Vagina (tissue), 2 donors: ENCODE data around the gene STX16. TPM values are rescaled to one million over a fixed set of nuclear protein-coding genes. Genes with fewer than 3 reads are reported as not detected.

Source experiments
- DNase-seq, 2 donors: peaks; one replicate each; pipeline ENCODE4 v3.0.0-alpha.2; 2017; ENCODE audit errors: extremely low spot score in 2 of 2
- H3K27ac ChIP-seq: fragments of 200-600 bp; sonication (generic); one replicate; pipeline ENCODE4 v1.5.1; 2019
- H3K27me3 ChIP-seq: fragments of 200-600 bp; sonication (generic); one replicate; pipeline ENCODE4 v1.5.1; 2019
- H3K36me3 ChIP-seq, 2 donors: fragments of 200-600 bp; sonication (generic); one replicate each; pipeline ENCODE4 v1.5.1; 2017 to 2019
- H3K4me1 ChIP-seq: fragments of 200-600 bp; sonication (generic); one replicate; pipeline ENCODE4 v1.5.1; 2019
- H3K4me3 ChIP-seq, 2 donors: fragments of 200-600 bp; sonication (generic); 1 replicate in 1 of 2; 2 replicates in 1 of 2; pipeline ENCODE4 v1.5.1; 2016 to 2019
- H3K9me3 ChIP-seq: fragments of 200-600 bp; sonication (generic); one replicate; pipeline ENCODE4 v1.5.1; 2019
- CTCF ChIP-seq, 3 experiments: fragments of 450-650 bp in 2 of 3; fragments of 200-600 bp in 1 of 3; sonication (generic) in 1 of 3; IDR thresholded peaks; one replicate each; pipeline ENCODE4 v1.5.1; 2017 to 2019; ENCODE audit warnings: antibody characterized with exemption in 3 of 3, mild to moderate bottlenecking in 2 of 3, moderate library complexity in 2 of 3
- POLR2A ChIP-seq, 2 donors: fragments of 450-650 bp; IDR thresholded peaks; one replicate each; pipeline ENCODE4 v1.6.1; 2017; ENCODE audit warnings: antibody characterized with exemption in 2 of 2, mild to moderate bottlenecking in 2 of 2, moderate library complexity in 2 of 2
- POLR2AphosphoS5 ChIP-seq, 2 donors: sonication (generic); formaldehyde crosslinking; IDR thresholded peaks; one replicate each; pipeline ENCODE4 v1.9.0; 2017; ENCODE audit warnings: antibody characterized with exemption in 2 of 2, mild to moderate bottlenecking in 2 of 2, low read depth in 1 of 2; ENCODE audit not compliant: insufficient read depth in 1 of 2
- intact Hi-C: fragments of 100-400 bp; cut with DNase I; formaldehyde crosslinking; loops from one replicate; pipeline ENCODE4 v1.15.1; 2023
- total RNA-seq: library from RNA; depleted of rRNA; stranded (reverse); fragments of >200 nt; gene quantifications from one replicate; pipeline ENCODE4 v1.2.3, GENCODE V29; 2016

The STX16 gene
- total RNA-seq, 1 donor from 2014 or later: 49.4 TPM

GRCh38 chr20:58657986-58658385, 6.9 kb downstream of the STX16 start:
- H3K4me1 ChIP-seq: peaks cover 67% of the 10 kb centered on the region

GRCh38 chr20:58658760-58659159, 7.7 kb downstream of the STX16 start:
- intact Hi-C loops: no loop called here
- peaks cover 59% of the 10 kb centered on the region for H3K4me1 ChIP-seq
- no peaks in the 10 kb centered on the region for H3K9me3 ChIP-seq
- H3K27ac ChIP-seq: no peak overlapping the region
- H3K4me3 ChIP-seq: no peak overlapping the region
- H3K27me3 ChIP-seq: no peaks in the 10 kb centered on the region
- DNase-seq: no peak
- H3K36me3 ChIP-seq: no peaks in the 10 kb centered on the region
- no peak for TF ChIP-seq POLR2AphosphoS5 (IDR thresholded peaks at IDR 0.05; ENCODE audit: insufficient read depth in 1 of 2, low read depth in 1 of 2)

More at GRCh38 chr20:58657986-58658385, 6.9 kb downstream of the STX16 start:
- Histone ChIP-seq H3K36me3 (no peaks in the 10 kb centered on the region), H3K4me3 (no peak overlapping the region), H3K27me3 (no peaks in the 10 kb centered on the region), H3K27ac (no peak overlapping the region), H3K9me3 (no peaks in the 10 kb centered on the region)
- TF ChIP-seq POLR2AphosphoS5 (IDR thresholded peaks at IDR 0.05; ENCODE audit: insufficient read depth in 1 of 2, low read depth in 1 of 2): no peak
- no peak for TF ChIP-seq CTCF (IDR thresholded peaks at IDR 0.05)
- TF ChIP-seq POLR2A (IDR thresholded peaks at IDR 0.05): no peak
- intact Hi-C loops: no loop called here
- no peak for DNase-seq

GRCh38 chr20:58659841-58660240, 8.8 kb downstream of the STX16 start:
- DNase-seq: no peak
- TF ChIP-seq CTCF (IDR thresholded peaks at IDR 0.05) (no peak), POLR2AphosphoS5 (IDR thresholded peaks at IDR 0.05; ENCODE audit: insufficient read depth in 1 of 2, low read depth in 1 of 2) (no peak), POLR2A (IDR thresholded peaks at IDR 0.05) (no peak)
- H3K4me1 ChIP-seq: peaks cover 50% of the 10 kb centered on the region
- H3K27ac ChIP-seq: no peak overlapping the region
- intact Hi-C loops: no loop called here
- no peaks in the 10 kb centered on the region for H3K27me3 ChIP-seq
- no peaks in the 10 kb centered on the region for H3K36me3 ChIP-seq
- H3K4me3 ChIP-seq: no peak overlapping the region
- H3K9me3 ChIP-seq: no peaks in the 10 kb centered on the region

GRCh38 chr20:58660855-58661597, 9.9 kb downstream of the STX16 start:
- no peaks in the 10 kb centered on the region for H3K9me3 ChIP-seq
- no peak overlapping the region for H3K27ac ChIP-seq
- peaks cover 38% of the 10 kb centered on the region for H3K4me1 ChIP-seq
- TF ChIP-seq POLR2A (IDR thresholded peaks at IDR 0.05) (no peak), POLR2AphosphoS5 (IDR thresholded peaks at IDR 0.05; ENCODE audit: insufficient read depth in 1 of 2, low read depth in 1 of 2) (no peak), CTCF (IDR thresholded peaks at IDR 0.05) (no peak)
- DNase-seq: no peak
- H3K27me3 ChIP-seq: no peaks in the 10 kb centered on the region
- H3K36me3 ChIP-seq: no peaks in the 10 kb centered on the region
- no peak overlapping the region for H3K4me3 ChIP-seq
- intact Hi-C loops: no loop called here

- Histone ChIP-seq H3K4me3 (no peak overlapping the region), H3K9me3 (no peaks in the 10 kb centered on the region), H3K36me3 (peaks cover 0 to 5% of the 10 kb centered on the region in 2 donors), H3K4me1 (peaks cover 30% of the 10 kb centered on the region), H3K27ac (no peak overlapping the region), H3K27me3 (no peaks in the 10 kb centered on the region)
- no peak for TF ChIP-seq POLR2A (IDR thresholded peaks at IDR 0.05)
- DNase-seq: no peak
- intact Hi-C loops: no loop called here
Observed at GRCh38 chr20:58661598-58662473, 10.8 kb downstream of the STX16 start.
